Keratinocyte (primary cell): ENCODE measurements around the gene PRR3.
"Not testable (repeated sequence)": the region's sequence is repeated elsewhere in the genome, so short reads cannot be mapped to it uniquely, and the experiment has no call there.

ENCODE experiments used
- EZH2 ChIP-seq: IDR thresholded peaks from one replicate; pipeline ENCODE4 v1.6.1; 2012; ENCODE audit warnings: inconsistent platforms, mild to moderate bottlenecking, low read length, moderate library complexity
- TF ChIP-seq, protein P1 (sequence below), 3 experiments: IDR thresholded peaks in 1 of 3; conservative IDR thresholded peaks in 1 of 3; optimal IDR thresholded peaks in 1 of 3; 2 replicates in 2 of 3; 3 replicates in 1 of 3; pipeline versions ENCODE3 to v1.5.1; 2011; ENCODE audit warnings: low read length in 3 of 3, mild to moderate bottlenecking in 3 of 3, moderate library complexity in 2 of 3, control low read depth in 1 of 3, inconsistent platforms in 1 of 3; ENCODE audit not compliant: insufficient read depth in 2 of 3; ENCODE audit errors: extremely low read depth in 1 of 3

DNA sequence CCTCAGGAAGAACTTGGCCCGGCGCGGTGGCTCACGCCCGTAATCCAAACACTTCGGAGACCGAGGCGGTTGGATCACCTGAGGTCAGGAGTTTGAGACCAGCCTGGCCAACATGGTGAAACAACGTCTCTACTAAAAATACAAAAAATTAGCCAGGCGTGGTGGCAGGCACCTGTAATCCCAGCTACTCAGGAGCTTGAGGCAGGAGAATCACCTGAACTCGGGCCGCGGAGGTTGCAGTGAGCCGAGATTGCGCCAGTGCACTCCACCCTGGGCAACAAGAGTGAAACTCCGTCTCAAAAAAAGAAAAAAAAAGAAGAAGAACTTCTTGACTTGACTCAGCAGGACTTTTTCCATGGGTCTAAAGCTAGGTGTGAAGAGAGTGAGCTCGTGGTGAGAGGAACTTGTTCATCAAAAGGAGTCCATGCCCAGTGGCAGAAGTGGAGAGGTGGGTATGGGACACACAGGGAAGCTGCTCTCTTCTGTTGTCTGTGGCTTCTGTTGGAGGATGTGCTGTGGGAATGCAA lies 27.7 kb upstream of the PRR3 start:
- TF ChIP-seq, protein P1, sequence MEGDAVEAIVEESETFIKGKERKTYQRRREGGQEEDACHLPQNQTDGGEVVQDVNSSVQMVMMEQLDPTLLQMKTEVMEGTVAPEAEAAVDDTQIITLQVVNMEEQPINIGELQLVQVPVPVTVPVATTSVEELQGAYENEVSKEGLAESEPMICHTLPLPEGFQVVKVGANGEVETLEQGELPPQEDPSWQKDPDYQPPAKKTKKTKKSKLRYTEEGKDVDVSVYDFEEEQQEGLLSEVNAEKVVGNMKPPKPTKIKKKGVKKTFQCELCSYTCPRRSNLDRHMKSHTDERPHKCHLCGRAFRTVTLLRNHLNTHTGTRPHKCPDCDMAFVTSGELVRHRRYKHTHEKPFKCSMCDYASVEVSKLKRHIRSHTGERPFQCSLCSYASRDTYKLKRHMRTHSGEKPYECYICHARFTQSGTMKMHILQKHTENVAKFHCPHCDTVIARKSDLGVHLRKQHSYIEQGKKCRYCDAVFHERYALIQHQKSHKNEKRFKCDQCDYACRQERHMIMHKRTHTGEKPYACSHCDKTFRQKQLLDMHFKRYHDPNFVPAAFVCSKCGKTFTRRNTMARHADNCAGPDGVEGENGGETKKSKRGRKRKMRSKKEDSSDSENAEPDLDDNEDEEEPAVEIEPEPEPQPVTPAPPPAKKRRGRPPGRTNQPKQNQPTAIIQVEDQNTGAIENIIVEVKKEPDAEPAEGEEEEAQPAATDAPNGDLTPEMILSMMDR (optimal IDR thresholded peaks at IDR 0.05 in 1 of 3, IDR thresholded peaks at IDR 0.05 in 1 of 3, conservative IDR thresholded peaks at IDR 0.05 in 1 of 3; ENCODE audit: extremely low read depth in 1 of 3, insufficient read depth in 2 of 3, low read length in 3 of 3), result not testable (repeated sequence)
- TF ChIP-seq EZH2, result not testable (repeated sequence)
